ENCODE results near the gene TMEM117.

GRCh38 chr12:44078273-44078672 lies 242.4 kb downstream of the TMEM117 start:
- TF ChIP-seq EZH2phosphoT487 (IDR thresholded peaks at IDR 0.05; ENCODE audit: borderline replicate concordance, low read length) (no peak), CTCF (IDR thresholded peaks at IDR 0.05; ENCODE audit: low read depth, low read length, poor library complexity, severe bottlenecking) (no peak)
